Glomerular endothelial cell (primary cell): ENCODE measurements around the gene SLC19A1. TPM values are rescaled to one million over a fixed set of nuclear protein-coding genes. Genes with fewer than 3 reads are reported as not detected.
"Not testable (repeated sequence)": the region's sequence is repeated elsewhere in the genome, so short reads cannot be mapped to it uniquely, and the experiment has no call there.

ENCODE experiments used
- DNase-seq: peaks from one replicate; pipeline ENCODE4 v3.0.0-alpha.2; 2011; ENCODE audit warnings: low read depth, low spot score; ENCODE audit errors: extremely low read depth
- total RNA-seq: library from RNA; depleted of rRNA; stranded (reverse); fragments of >200 nt; gene quantifications from 2 replicates; pipeline ENCODE4 v1.2.3, GENCODE V29; 2015

Gene SLC19A1
- total RNA-seq, 1 donor from 2014 or later = 16.9 TPM

DNA sequence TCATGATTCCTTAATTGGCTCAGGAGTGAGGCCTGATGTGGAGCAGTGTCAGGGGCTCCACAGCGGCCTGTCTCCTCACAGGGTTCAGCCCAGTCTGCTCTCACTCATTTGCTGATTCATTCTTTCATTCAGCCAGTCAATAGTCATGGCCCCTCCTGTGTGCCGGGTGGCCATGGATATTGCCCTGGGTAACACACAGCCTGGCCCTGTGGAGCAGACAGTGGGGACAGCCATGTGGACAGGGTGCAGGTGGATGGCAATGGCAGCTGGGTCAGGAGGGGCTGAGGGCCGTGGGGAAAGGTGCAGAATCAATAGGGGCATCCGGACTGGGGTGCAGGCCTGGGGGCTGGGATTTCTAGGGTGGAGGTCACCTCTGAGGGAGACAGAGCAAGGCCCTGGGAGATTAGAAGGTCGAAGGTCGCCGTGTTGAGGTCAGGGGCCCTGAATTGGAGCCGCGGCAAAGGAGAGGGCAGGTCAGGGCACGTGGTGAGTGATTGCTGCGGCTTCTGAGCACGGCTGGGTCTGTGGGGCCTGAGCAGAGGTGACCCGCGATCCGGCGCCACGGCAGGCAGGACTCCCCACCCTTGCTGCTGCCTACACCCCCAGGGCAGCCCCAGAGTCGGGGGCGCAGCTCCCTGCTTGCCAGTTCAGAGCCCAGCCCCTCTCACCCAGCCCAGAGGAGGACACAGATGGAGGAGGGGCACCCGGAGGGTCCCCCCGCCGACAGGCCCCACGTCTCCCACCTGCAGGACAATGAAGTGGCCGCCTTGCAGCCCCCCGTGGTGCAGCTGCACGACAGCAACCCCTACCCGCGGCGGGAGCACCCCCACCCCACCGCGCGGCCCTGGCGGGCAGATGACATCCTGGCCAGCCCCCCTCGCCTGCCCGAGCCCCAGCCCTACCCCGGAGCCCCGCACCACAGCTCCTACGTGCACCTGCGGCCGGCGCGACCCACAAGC is 33.4 kb downstream of the SLC19A1 start:
- DNase-seq = no peak

DNA sequence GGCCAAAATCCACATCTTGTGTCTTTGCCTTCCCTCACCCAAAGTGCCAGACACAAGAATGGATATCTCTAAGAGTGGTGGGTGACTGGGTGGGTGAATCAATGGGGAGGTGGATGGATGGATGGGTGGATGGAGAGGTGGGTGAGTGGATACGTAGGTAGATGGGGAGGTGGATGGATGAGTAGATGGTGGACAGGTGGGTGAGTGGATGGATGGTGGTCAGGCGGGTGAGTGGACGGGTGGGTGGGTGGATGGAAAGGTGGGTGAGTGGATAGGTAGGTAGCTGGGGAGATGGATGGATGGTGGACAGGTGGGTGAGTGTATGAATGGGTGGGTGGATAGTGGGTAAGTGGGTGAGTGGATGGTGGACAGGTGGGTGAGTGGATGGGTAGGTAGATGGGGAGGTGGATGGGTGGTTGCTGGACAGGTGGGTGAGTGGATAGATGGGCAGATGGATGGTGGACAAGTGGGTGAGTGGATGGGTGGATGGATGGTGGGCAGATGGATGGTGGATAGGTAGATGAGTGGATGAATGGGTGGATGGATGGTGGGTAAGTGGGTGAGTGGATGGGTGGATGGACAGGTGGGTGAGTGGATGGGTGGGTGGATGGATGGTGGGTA is 34.2 kb downstream of the SLC19A1 start:
- no peak for DNase-seq

DNA sequence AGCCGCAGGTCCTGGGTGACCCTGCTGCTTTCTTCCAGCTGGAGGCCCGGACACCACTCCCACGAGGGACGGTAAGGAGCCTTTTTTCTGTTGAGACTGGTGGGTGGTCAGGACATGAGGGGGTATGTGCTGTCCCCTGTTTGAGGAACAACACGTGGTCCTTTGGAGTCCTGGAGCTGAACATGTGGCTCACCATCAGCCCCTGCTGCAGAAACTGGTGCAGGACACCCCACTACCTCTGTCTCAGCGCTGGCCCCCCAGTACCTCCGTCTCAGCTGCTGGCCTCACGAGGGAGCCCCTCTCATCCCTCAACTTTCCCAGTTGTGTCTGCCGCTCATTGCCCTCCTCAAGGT is 34.7 kb downstream of the SLC19A1 start:
- no peak for DNase-seq

GRCh38 chr21:45506836-45507522 is 35.3 kb downstream of the SLC19A1 start:
- no peak for DNase-seq

GRCh38 chr21:45506241-45506817 is 35.9 kb downstream of the SLC19A1 start:
- DNase-seq = no peak

DNA sequence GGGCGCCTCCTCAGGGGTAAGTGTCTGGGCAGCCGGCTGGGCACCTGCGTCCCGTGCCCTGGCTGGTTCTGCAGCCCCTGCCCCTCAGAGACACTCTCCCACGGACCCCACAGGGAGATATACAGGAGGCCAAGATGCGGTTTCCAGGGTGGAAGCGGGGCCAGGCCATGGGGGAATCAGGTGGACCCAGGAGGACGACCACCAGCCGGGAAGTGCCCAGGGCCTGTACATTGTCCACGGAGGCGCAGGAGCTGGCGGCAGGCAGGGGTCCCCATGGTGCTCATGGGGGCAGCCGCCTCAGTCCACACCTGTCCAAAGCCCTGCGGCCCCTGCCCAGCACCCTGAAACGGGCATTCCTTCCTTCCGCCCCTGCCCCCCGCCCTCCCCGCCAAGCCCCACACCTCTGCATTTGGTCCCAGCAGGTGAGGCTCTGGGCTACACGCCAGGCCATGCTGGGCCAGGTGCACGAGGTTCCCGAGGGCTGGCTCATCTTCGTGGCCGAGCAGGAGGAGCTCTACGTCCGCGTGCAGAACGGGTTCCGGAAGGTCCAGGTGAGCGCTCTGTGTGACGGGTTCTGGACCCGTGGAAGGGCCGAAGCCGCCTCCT is 36.7 kb downstream of the SLC19A1 start:
- DNase-seq = no peak

GRCh38 chr21:45504516-45505415 is 37.5 kb downstream of the SLC19A1 start:
- no peak for DNase-seq

GRCh38 chr21:45504021-45504515 is 38.2 kb downstream of the SLC19A1 start:
- no peak for DNase-seq

- DNase-seq = not testable (repeated sequence)
These were observed 39.0 kb downstream of the SLC19A1 start for GRCh38 chr21:45503226-45503625.

DNA sequence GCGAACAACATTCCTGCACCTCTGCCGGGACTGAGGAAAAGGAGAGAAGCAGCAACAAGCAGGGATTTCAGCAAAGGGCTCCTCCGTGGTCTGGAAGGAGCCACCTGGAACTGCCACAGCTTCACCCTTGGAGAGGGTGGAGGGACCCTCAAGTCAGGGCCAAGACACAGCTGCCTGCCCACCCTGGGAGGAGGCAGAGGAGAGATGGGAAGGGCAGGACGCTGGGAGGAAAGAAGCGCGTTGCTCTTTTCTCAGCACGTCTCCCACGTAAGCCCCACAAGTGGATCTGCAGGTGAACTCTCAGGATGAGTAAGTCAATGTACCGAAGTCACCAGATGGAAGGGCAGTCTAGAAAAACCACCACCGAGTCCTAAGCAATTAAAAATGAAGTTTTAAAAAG is 39.6 kb downstream of the SLC19A1 start:
- no peak for DNase-seq

DNA sequence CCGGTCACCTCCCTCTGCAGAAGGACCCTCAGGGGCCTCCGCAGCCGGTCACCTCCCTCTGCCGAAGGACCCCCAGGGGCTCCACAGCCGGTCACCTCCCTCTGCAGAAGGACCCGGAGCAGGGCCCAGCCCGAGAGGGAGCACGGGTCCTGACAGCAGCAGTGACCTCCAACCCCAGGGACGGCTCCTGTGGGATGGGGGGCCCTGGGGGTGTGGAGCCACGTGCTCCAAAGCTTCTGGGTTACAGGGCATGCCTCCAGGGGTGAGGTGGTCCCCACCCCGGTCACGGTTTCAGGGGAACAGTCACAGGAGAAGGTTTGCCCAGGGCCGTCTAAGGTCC is 40.3 kb downstream of the SLC19A1 start:
- DNase-seq = no peak

- DNase-seq = not testable (repeated sequence)
These were observed 40.9 kb downstream of the SLC19A1 start for GRCh38 chr21:45501081-45502005.

DNA sequence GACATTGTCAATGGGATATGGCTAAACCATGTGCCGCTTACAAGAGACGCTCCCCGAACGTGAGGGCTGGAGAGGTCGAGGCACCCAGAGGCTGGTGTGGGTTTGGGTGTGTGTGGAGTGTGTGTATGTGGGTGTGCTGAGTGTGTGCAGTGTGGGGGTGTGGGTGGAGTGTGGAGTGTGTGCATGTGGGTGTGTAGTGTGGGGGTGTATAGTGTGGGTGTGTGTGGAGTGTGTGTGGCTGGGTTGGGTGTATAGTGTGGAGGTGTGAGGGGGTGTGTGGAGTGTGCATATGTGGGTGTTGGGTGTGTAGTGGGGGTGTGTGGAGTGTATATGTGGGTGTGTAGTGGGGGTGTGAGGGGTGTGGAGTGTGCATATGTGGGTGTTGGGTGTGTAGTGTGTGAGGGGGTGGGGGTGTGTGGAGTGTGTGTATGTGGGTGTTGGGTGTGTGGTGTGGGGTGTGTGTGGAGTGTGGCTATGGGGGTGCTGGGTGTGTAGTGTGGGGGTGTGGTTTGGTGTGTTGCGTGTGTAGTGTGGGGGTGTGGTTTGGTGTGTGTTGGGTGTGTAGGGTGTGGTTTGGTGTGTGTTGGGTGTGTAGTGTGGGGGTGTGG is 42.2 kb downstream of the SLC19A1 start:
- no peak for DNase-seq

- no peak for DNase-seq
These were observed 43.0 kb downstream of the SLC19A1 start for GRCh38 chr21:45499201-45499750.

GRCh38 chr21:45498646-45499000 is 43.6 kb downstream of the SLC19A1 start:
- no peak for DNase-seq

DNA sequence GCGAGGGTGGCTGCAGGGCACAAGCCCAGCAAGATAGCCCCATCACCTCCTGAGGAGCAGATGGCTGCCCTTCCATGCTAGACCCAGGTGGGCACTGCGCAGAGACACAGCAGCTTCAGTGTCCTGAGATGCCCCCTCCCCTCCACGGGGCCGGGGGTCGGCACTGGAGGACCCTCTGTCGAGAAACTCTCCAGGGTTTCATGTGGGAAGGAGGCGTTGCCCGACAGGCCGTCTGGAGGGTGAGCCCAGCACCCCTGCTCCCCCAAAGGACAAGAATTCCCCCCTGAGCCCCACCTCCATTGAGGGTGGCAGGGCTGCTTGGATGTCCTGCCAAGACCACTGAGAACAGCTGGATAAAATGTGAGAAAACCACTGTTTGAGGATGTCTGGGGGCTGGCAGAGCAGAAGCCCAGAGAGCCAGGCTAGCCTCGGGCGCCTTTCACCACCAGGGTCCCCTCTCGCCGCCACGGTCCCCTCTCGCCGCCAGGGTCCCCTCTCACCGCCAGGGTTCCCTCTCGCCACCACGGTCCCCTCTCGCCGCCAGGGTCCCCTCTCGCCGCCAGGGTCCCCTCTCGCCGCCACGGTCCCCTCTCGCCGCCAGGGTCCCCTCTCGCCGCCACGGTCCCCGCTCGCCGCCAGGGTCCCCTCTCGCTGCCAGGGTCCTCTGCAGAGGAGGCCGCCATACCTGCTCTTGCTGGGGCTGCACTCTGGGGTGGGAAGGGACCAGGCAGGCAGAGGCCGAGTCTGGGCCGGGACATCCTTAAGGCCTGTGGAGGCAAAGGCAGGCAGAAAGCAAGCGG is 44.2 kb downstream of the SLC19A1 start:
- no peak for DNase-seq
